ENCODE data around the gene ZIK1.

The ZIK1 gene

GRCh38 chr19:57583521-57584416 is at the start of gene ZIK1:
ZIK1 (plus strand) TSS chr19:57584145; CDS start chr19:57584357, 212 bp downstream.
- DNase-seq = peak; percentile 89

GRCh38 chr19:57537953-57538547 is 45.9 kb upstream of the ZIK1 start:
- DNase-seq = no peak

GRCh38 chr19:57546513-57546912 is 37.4 kb upstream of the ZIK1 start:
- no peak for DNase-seq

- DNase-seq = no peak
Observed at GRCh38 chr19:57552432-57552831, 31.5 kb upstream of the ZIK1 start.

- DNase-seq = no peak
Observed at GRCh38 chr19:57557659-57558058, 26.3 kb upstream of the ZIK1 start.

- no peak for DNase-seq
Observed at GRCh38 chr19:57558525-57558924, 25.4 kb upstream of the ZIK1 start.

- peak; percentile 6 for DNase-seq
Observed at GRCh38 chr19:57559008-57559403, 24.9 kb upstream of the ZIK1 start.

GRCh38 chr19:57559404-57560025 is 24.4 kb upstream of the ZIK1 start, which contains the start of gene ZNF550:
ZNF550 (minus strand) TSS chr19:57559863; CDS start chr19:57559682, 181 bp downstream.
- peak; percentile 93 for DNase-seq

- DNase-seq = no peak
Observed at GRCh38 chr19:57560049-57560491, 23.9 kb upstream of the ZIK1 start.

GRCh38 chr19:57563547-57563946 is 20.4 kb upstream of the ZIK1 start:
- DNase-seq = no peak

- DNase-seq = no peak
Observed at GRCh38 chr19:57566396-57567265, 17.3 kb upstream of the ZIK1 start.

- DNase-seq = no peak
Observed at GRCh38 chr19:57570707-57571106, 13.2 kb upstream of the ZIK1 start.

GRCh38 chr19:57572415-57572947 is 11.5 kb upstream of the ZIK1 start:
- DNase-seq = no peak

- DNase-seq = no peak
Observed at GRCh38 chr19:57576661-57577060, 7.3 kb upstream of the ZIK1 start.

- DNase-seq = peak; percentile 96
Observed at GRCh38 chr19:57578487-57579205, 5.3 kb upstream of the ZIK1 start, which contains the start of gene ZNF416. ZNF416 (minus strand) TSS chr19:57578911; CDS start chr19:57578704, 207 bp downstream.

GRCh38 chr19:57583104-57583520 is 833 bp upstream of the ZIK1 start:
- no peak for DNase-seq

GRCh38 chr19:57587529-57587928 is 3.6 kb downstream of the ZIK1 start:
- no peak for DNase-seq

GRCh38 chr19:57599377-57599760 is 15.4 kb downstream of the ZIK1 start:
- no peak for DNase-seq

GRCh38 chr19:57599761-57600383 is 15.9 kb downstream of the ZIK1 start, which contains the start of gene ZNF530:
ZNF530 (plus strand) TSS chr19:57599885; CDS start chr19:57604346, 4,461 bp downstream.
- peak; percentile 91 for DNase-seq

- DNase-seq = no peak
Observed at GRCh38 chr19:57606931-57607330, 23.0 kb downstream of the ZIK1 start.

- no peak for DNase-seq
Observed at GRCh38 chr19:57611113-57611512, 27.2 kb downstream of the ZIK1 start.
